T-helper 22 cell (primary cell): ENCODE measurements around the gene CRYBA2.

Source experiments
- DNase-seq: peaks from one replicate; pipeline ENCODE4 v3.0.0-alpha.2; 2020; ENCODE audit warnings: low read depth

The CRYBA2 gene

GRCh38 chr2:218993345-218994315 is at the start of gene CRYBA2:
Gene CRYBA2 (minus strand): TSS chr2:218993422. CDS start chr2:218993176, 246 bp downstream.
- no peak for DNase-seq

GRCh38 chr2:219042750-219043149 is 49.5 kb upstream of the CRYBA2 start:
- DNase-seq = no peak

- DNase-seq = no peak
Observed at GRCh38 chr2:219042157-219042556, 48.9 kb upstream of the CRYBA2 start.

- no peak for DNase-seq
Observed at GRCh38 chr2:219041252-219041651, 48.0 kb upstream of the CRYBA2 start, which contains the start of gene CFAP65. Gene CFAP65 (minus strand): TSS chr2:219041516. CDS start chr2:219039048, 2,468 bp downstream.

- no peak for DNase-seq
Observed at GRCh38 chr2:219038600-219038999, 45.4 kb upstream of the CRYBA2 start.

- DNase-seq = no peak
Observed at GRCh38 chr2:219037783-219038499, 44.7 kb upstream of the CRYBA2 start.

- DNase-seq = no peak
Observed at GRCh38 chr2:219035942-219036341, 42.7 kb upstream of the CRYBA2 start.

GRCh38 chr2:219034823-219035222 is 41.6 kb upstream of the CRYBA2 start:
- DNase-seq = no peak

GRCh38 chr2:219032051-219032745 is 39.0 kb upstream of the CRYBA2 start:
- DNase-seq = no peak

- DNase-seq = no peak
Observed at GRCh38 chr2:219031005-219031738, 38.0 kb upstream of the CRYBA2 start.

GRCh38 chr2:219030177-219030940 is 37.1 kb upstream of the CRYBA2 start:
- no peak for DNase-seq

- DNase-seq = peak; percentile 51
Observed at GRCh38 chr2:219029829-219030165, 36.6 kb upstream of the CRYBA2 start.

- DNase-seq = no peak
Observed at GRCh38 chr2:219028996-219029828, 36.0 kb upstream of the CRYBA2 start.

GRCh38 chr2:219028141-219028540 is 34.9 kb upstream of the CRYBA2 start:
- DNase-seq = no peak

GRCh38 chr2:219027511-219028055 is 34.4 kb upstream of the CRYBA2 start:
- no peak for DNase-seq

GRCh38 chr2:219026946-219027345 is 33.7 kb upstream of the CRYBA2 start:
- no peak for DNase-seq

GRCh38 chr2:219025637-219026585 is 32.7 kb upstream of the CRYBA2 start:
- DNase-seq = no peak

GRCh38 chr2:219024059-219024458 is 30.8 kb upstream of the CRYBA2 start:
- DNase-seq = no peak
